Right lung (tissue), 5 donors: Measurements from ENCODE around the gene SLC35B1. TPM values are rescaled to one million over a fixed set of nuclear protein-coding genes. Genes with fewer than 3 reads are reported as not detected.
"Not testable (repeated sequence)": the region's sequence is repeated elsewhere in the genome, so short reads cannot be mapped to it uniquely, and the experiment has no call there.

Experiments
- DNase-seq, 2 donors: peaks; one replicate each; pipeline ENCODE4 v3.0.0-alpha.2; 2013
- polyA plus RNA-seq, 5 donors: library from polyadenylated mRNA; unstranded; fragments of 120-200 nt; gene quantifications; one replicate each; pipeline versions ENCODE4 v1.2.1 to v1.2.3, GENCODE V29; 2013; ENCODE audit warnings: inconsistent platforms in 1 of 5, low replicate concordance in 1 of 5; ENCODE audit not compliant: insufficient read length in 5 of 5, insufficient read depth in 1 of 5

SLC35B1 gene
- polyA plus RNA-seq, 5 donors, result 62.9 to 72.9 (median 69.2) TPM

GRCh38 chr17:49739641-49740271, 32.0 kb upstream of the SLC35B1 start:
- no peak for DNase-seq

- DNase-seq, result no peak
These were observed 30.8 kb upstream of the SLC35B1 start for GRCh38 chr17:49738456-49739163.

- no peak for DNase-seq
These were observed 27.0 kb upstream of the SLC35B1 start for GRCh38 chr17:49734515-49735490.

- no peak for DNase-seq
These were observed 23.7 kb upstream of the SLC35B1 start for GRCh38 chr17:49731435-49731831.

GRCh38 chr17:49730785-49731434, 23.1 kb upstream of the SLC35B1 start:
- no peak for DNase-seq

GRCh38 chr17:49730078-49730784, 22.5 kb upstream of the SLC35B1 start:
- peak; percentile 83 to 84 for DNase-seq

- no peak for DNase-seq
These were observed 21.3 kb upstream of the SLC35B1 start for GRCh38 chr17:49729069-49729468.

- no peak for DNase-seq
These were observed 20.7 kb upstream of the SLC35B1 start for GRCh38 chr17:49728425-49728824.

- no peak for DNase-seq
These were observed 19.6 kb upstream of the SLC35B1 start for GRCh38 chr17:49727380-49727779.

GRCh38 chr17:49725452-49726130, 17.8 kb upstream of the SLC35B1 start:
- no peak for DNase-seq

GRCh38 chr17:49724552-49724951, 16.8 kb upstream of the SLC35B1 start:
- not testable (repeated sequence) for DNase-seq

- DNase-seq, result peak; percentile 66 to 73
These were observed 15.7 kb upstream of the SLC35B1 start for GRCh38 chr17:49723423-49723822.

- no peak for DNase-seq
These were observed 14.3 kb upstream of the SLC35B1 start for GRCh38 chr17:49722066-49722465.

GRCh38 chr17:49717371-49717861, 9.7 kb upstream of the SLC35B1 start:
- DNase-seq, result no peak

- no peak for DNase-seq
These were observed 9.1 kb upstream of the SLC35B1 start for GRCh38 chr17:49716668-49717364.

- no peak for DNase-seq
These were observed 8.0 kb upstream of the SLC35B1 start for GRCh38 chr17:49715717-49716279.

GRCh38 chr17:49715216-49715615, 7.5 kb upstream of the SLC35B1 start:
- no peak for DNase-seq

GRCh38 chr17:49708515-49709183, 885 bp upstream of the SLC35B1 start:
- DNase-seq, result no peak

GRCh38 chr17:49707246-49707607, 537 bp downstream of the SLC35B1 start:
- DNase-seq, result no peak
